NCI-H2171 treated with DMSO at 0.1 percent for 48 hours (cell line): ENCODE results near the gene MYLIP.
"Not testable (repeated sequence)": the region's sequence is repeated elsewhere in the genome, so short reads cannot be mapped to it uniquely, and the experiment has no call there.

ENCODE experiments used
- DNase-seq: peaks from one replicate; lab custom pipeline; 2025; lab: John Stamatoyannopoulos, UW

The MYLIP gene

GRCh38 chr6:16173167-16173940 is 44.5 kb downstream of the MYLIP start:
- DNase-seq: no peak

- no peak for DNase-seq
These were observed 45.7 kb downstream of the MYLIP start for GRCh38 chr6:16174416-16175078.

- DNase-seq: not testable (repeated sequence)
These were observed 47.7 kb downstream of the MYLIP start for GRCh38 chr6:16176600-16176999.

GRCh38 chr6:16177881-16178280 is 49.0 kb downstream of the MYLIP start:
- DNase-seq: no peak

- DNase-seq: no peak
These were observed 49.5 kb downstream of the MYLIP start for GRCh38 chr6:16178351-16178750.

- no peak for DNase-seq
These were observed 50.2 kb downstream of the MYLIP start for GRCh38 chr6:16179063-16179462.

GRCh38 chr6:16179970-16180431 is 51.1 kb downstream of the MYLIP start:
- no peak for DNase-seq

GRCh38 chr6:16180696-16181438 is 52.0 kb downstream of the MYLIP start:
- no peak for DNase-seq

- no peak for DNase-seq
These were observed 52.8 kb downstream of the MYLIP start for GRCh38 chr6:16181439-16182297.

GRCh38 chr6:16183187-16183664 is 54.3 kb downstream of the MYLIP start:
- DNase-seq: peak; percentile 74

GRCh38 chr6:16184129-16184528 is 55.2 kb downstream of the MYLIP start:
- no peak for DNase-seq

- no peak for DNase-seq
These were observed 55.7 kb downstream of the MYLIP start for GRCh38 chr6:16184551-16184950.

GRCh38 chr6:16187176-16187575 is 58.3 kb downstream of the MYLIP start:
- no peak for DNase-seq

GRCh38 chr6:16190214-16190613 is 61.3 kb downstream of the MYLIP start:
- no peak for DNase-seq

- DNase-seq: no peak
These were observed 67.5 kb downstream of the MYLIP start for GRCh38 chr6:16196260-16196983.

GRCh38 chr6:16196984-16197546 is 68.2 kb downstream of the MYLIP start:
- no peak for DNase-seq
